ENCODE data around the gene CHEK2.
"Not testable (repeated sequence)": the region's sequence is repeated elsewhere in the genome, so short reads cannot be mapped to it uniquely, and the experiment has no call there.

Gene CHEK2

GRCh38 chr22:28741200-28741784, 328 bp downstream of the CHEK2 start:
- DNase-seq (ENCODE audit: low spot score): no peak

GRCh38 chr22:28738876-28739275, 2.7 kb downstream of the CHEK2 start:
- DNase-seq (ENCODE audit: low spot score): not testable (repeated sequence)

- no peak for DNase-seq (ENCODE audit: low spot score)
Measured at GRCh38 chr22:28737701-28738100, 3.9 kb downstream of the CHEK2 start.

GRCh38 chr22:28736301-28737155, 5.1 kb downstream of the CHEK2 start:
- DNase-seq (ENCODE audit: low spot score): no peak

- no peak for DNase-seq (ENCODE audit: low spot score)
Measured at GRCh38 chr22:28734393-28734792, 7.2 kb downstream of the CHEK2 start.

GRCh38 chr22:28730179-28730578, 11.4 kb downstream of the CHEK2 start:
- DNase-seq (ENCODE audit: low spot score): no peak

- no peak for DNase-seq (ENCODE audit: low spot score)
Measured at GRCh38 chr22:28728621-28729313, 12.9 kb downstream of the CHEK2 start.

- DNase-seq (ENCODE audit: low spot score): no peak
Measured at GRCh38 chr22:28728002-28728401, 13.6 kb downstream of the CHEK2 start.

GRCh38 chr22:28718044-28718443, 23.6 kb downstream of the CHEK2 start:
- no peak for DNase-seq (ENCODE audit: low spot score)

- DNase-seq (ENCODE audit: low spot score): no peak
Measured at GRCh38 chr22:28716686-28717085, 24.9 kb downstream of the CHEK2 start.

- no peak for DNase-seq (ENCODE audit: low spot score)
Measured at GRCh38 chr22:28715611-28716010, 26.0 kb downstream of the CHEK2 start.

GRCh38 chr22:28714043-28714628, 27.5 kb downstream of the CHEK2 start:
- DNase-seq (ENCODE audit: low spot score): no peak

GRCh38 chr22:28711820-28712777, 29.5 kb downstream of the CHEK2 start:
- DNase-seq (ENCODE audit: low spot score): no peak

- DNase-seq (ENCODE audit: low spot score): no peak
Measured at GRCh38 chr22:28711341-28711740, 30.3 kb downstream of the CHEK2 start.

GRCh38 chr22:28710576-28711191, 30.9 kb downstream of the CHEK2 start:
- no peak for DNase-seq (ENCODE audit: low spot score)

- no peak for DNase-seq (ENCODE audit: low spot score)
Measured at GRCh38 chr22:28710107-28710506, 31.5 kb downstream of the CHEK2 start.

GRCh38 chr22:28706845-28707244, 34.8 kb downstream of the CHEK2 start:
- no peak for DNase-seq (ENCODE audit: low spot score)

GRCh38 chr22:28703436-28703835, 38.2 kb downstream of the CHEK2 start:
- no peak for DNase-seq (ENCODE audit: low spot score)

- no peak for DNase-seq (ENCODE audit: low spot score)
Measured at GRCh38 chr22:28702891-28703290, 38.7 kb downstream of the CHEK2 start.

GRCh38 chr22:28693041-28693760, 48.4 kb downstream of the CHEK2 start:
- DNase-seq (ENCODE audit: low spot score): not testable (repeated sequence)

Data from hematopoietic multipotent progenitor cell treated with erythropoietin and hydrocortisone succinate and interleukin-3 and kit ligand, for 15 days (in vitro differentiated cells).